OCI-LY3 (cell line): ENCODE measurements around the gene FGD5.

Experiments used
- EZH2phosphoT487 ChIP-seq: fragments of 200-600 bp; shearing (Covaris generic); IDR thresholded peaks from 2 replicates; pipeline ENCODE4 v1.6.1; 2018; ENCODE audit warnings: antibody characterized with exemption, mixed run types, low read depth
- TF ChIP-seq, protein P1 (sequence below): fragments of 200-600, 300-600 bp; sonication (generic); IDR thresholded peaks from 2 replicates; pipeline ENCODE4 v1.5.1; 2014; ENCODE audit warnings: antibody characterized with exemption, low read length, low read depth

DNA sequence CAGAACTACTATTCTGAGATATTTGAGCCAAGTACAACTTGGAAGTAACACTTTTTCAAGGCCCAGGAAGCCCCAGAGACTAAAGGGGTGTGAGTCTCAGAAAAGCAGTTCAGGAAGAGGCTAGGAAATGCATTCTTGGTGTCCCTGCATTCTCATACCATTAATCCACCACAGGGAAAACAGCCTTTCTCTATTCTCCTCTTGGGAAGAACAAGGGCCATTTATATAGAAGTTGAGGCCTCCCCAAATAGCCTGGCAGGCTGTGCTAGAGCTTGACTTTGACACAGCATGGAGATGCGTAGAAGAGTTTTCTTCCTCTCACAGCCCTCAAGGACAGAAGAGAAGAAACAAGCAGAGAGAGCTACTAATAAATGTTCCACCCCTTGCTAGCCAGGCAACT, 123.1 kb downstream of the FGD5 start:
- TF ChIP-seq, protein P1, sequence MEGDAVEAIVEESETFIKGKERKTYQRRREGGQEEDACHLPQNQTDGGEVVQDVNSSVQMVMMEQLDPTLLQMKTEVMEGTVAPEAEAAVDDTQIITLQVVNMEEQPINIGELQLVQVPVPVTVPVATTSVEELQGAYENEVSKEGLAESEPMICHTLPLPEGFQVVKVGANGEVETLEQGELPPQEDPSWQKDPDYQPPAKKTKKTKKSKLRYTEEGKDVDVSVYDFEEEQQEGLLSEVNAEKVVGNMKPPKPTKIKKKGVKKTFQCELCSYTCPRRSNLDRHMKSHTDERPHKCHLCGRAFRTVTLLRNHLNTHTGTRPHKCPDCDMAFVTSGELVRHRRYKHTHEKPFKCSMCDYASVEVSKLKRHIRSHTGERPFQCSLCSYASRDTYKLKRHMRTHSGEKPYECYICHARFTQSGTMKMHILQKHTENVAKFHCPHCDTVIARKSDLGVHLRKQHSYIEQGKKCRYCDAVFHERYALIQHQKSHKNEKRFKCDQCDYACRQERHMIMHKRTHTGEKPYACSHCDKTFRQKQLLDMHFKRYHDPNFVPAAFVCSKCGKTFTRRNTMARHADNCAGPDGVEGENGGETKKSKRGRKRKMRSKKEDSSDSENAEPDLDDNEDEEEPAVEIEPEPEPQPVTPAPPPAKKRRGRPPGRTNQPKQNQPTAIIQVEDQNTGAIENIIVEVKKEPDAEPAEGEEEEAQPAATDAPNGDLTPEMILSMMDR: no peak
- TF ChIP-seq EZH2phosphoT487: no peak
